Measurements from ENCODE around the gene ZNF12. TPM values are rescaled to one million over a fixed set of nuclear protein-coding genes. Genes with fewer than 3 reads are reported as not detected.

The ZNF12 gene
- total RNA-seq, 1 experiment from 2014 or later = 22.4 TPM

DNA sequence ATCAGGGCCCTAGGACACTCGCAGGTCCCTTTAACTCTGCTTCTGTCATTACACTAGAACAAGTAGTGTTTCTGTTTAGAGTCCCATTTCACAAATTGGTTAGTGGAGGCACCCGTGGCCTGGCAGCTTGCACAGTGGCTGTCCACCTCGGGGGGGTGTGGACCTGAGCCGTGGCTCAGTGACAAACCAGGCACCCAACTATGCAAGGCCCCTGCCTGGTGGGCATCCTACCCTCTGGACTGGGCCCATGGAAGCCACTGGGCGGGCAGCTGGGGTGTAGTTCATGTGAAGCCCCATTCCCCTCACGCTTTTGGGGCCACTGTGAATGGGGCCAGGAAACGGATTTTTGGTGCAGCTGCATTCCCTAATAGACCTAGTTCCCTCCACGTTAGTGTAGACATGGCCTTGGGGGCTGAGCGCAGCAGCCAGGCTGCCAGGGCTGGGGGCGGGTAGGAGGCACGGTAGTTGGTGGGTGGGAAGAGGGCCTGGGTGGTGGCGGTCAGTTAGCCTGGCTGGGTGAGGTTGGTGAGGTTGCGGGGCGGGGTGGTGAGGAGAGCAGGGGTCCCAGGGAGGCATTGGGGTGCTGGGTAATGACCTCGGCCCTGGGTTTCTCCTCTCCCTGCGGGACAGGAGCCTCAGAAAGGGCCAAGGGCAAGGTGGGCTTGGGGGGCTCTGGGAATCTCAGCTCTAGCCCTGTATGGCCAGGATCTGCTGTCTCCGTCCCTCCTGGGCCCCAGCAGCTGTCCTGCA lies 50.9 kb downstream of the ZNF12 start:
- Mint-ChIP-seq H3K27me3 (ENCODE audit: insufficient read depth, unreplicated experiment) (no peaks in the 10 kb centered on the region), H3K4me3 (ENCODE audit: unreplicated experiment) (no peak overlapping the region), H3K4me1 (ENCODE audit: insufficient read depth, unreplicated experiment) (no peaks in the 10 kb centered on the region), H3K36me3 (ENCODE audit: insufficient read depth, unreplicated experiment) (peaks cover 46% of the 10 kb centered on the region), H3K9me3 (ENCODE audit: unreplicated experiment) (no peaks in the 10 kb centered on the region), H3K27ac (ENCODE audit: low read depth, unreplicated experiment) (no peak overlapping the region)
- CTCF ChIA-PET = interaction anchor here (0.6 kb wide), 1 partner anchor 20 kb away, joined by 3 read pairs; no protein-coding TSS in a partner anchor
- TF ChIP-seq, protein P1, sequence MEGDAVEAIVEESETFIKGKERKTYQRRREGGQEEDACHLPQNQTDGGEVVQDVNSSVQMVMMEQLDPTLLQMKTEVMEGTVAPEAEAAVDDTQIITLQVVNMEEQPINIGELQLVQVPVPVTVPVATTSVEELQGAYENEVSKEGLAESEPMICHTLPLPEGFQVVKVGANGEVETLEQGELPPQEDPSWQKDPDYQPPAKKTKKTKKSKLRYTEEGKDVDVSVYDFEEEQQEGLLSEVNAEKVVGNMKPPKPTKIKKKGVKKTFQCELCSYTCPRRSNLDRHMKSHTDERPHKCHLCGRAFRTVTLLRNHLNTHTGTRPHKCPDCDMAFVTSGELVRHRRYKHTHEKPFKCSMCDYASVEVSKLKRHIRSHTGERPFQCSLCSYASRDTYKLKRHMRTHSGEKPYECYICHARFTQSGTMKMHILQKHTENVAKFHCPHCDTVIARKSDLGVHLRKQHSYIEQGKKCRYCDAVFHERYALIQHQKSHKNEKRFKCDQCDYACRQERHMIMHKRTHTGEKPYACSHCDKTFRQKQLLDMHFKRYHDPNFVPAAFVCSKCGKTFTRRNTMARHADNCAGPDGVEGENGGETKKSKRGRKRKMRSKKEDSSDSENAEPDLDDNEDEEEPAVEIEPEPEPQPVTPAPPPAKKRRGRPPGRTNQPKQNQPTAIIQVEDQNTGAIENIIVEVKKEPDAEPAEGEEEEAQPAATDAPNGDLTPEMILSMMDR (IDR thresholded peaks at IDR 0.05; ENCODE audit: unreplicated experiment) = no peak
- BruUV-seq (replicated peaks) = no TSS peak
- DNase-seq (ENCODE audit: unreplicated experiment) = no peak
- POLR2A ChIA-PET = no interaction called here
- intact Hi-C loops (cut with micrococcal nuclease) = no loop called here

GRCh38 chr7:6654842-6655610 lies 51.7 kb downstream of the ZNF12 start:
- H3K27ac Mint-ChIP-seq (ENCODE audit: low read depth, unreplicated experiment) = no peak overlapping the region
- H3K9me3 Mint-ChIP-seq (ENCODE audit: unreplicated experiment) = no peaks in the 10 kb centered on the region
- intact Hi-C loops (cut with micrococcal nuclease) = no loop called here

GRCh38 chr7:6654113-6654841 lies 52.5 kb downstream of the ZNF12 start:
- H3K27me3 Mint-ChIP-seq (ENCODE audit: insufficient read depth, unreplicated experiment) = no peaks in the 10 kb centered on the region
- no peak overlapping the region for H3K27ac Mint-ChIP-seq (ENCODE audit: low read depth, unreplicated experiment)
- no peak for DNase-seq (ENCODE audit: unreplicated experiment)
- no peaks in the 10 kb centered on the region for H3K4me1 Mint-ChIP-seq (ENCODE audit: insufficient read depth, unreplicated experiment)
- no TSS peak for BruUV-seq (replicated peaks)
- H3K9me3 Mint-ChIP-seq (ENCODE audit: unreplicated experiment) = no peaks in the 10 kb centered on the region
- ChIA-PET POLR2A (no interaction called here), CTCF (no interaction called here)
- intact Hi-C loops (cut with micrococcal nuclease) = no loop called here
- no peak overlapping the region for H3K4me3 Mint-ChIP-seq (ENCODE audit: unreplicated experiment)
- TF ChIP-seq, protein P1 (IDR thresholded peaks at IDR 0.05; ENCODE audit: unreplicated experiment) = no peak
- H3K36me3 Mint-ChIP-seq (ENCODE audit: insufficient read depth, unreplicated experiment) = peaks cover 50% of the 10 kb centered on the region

More at GRCh38 chr7:6654842-6655610, 51.7 kb downstream of the ZNF12 start:
- BruUV-seq (replicated peaks) = TSS peak; percentile 15
- POLR2A ChIA-PET = no interaction called here
- H3K27me3 Mint-ChIP-seq (ENCODE audit: insufficient read depth, unreplicated experiment) = no peaks in the 10 kb centered on the region
- TF ChIP-seq, protein P1 (IDR thresholded peaks at IDR 0.05; ENCODE audit: unreplicated experiment) = no peak
- peaks cover 50% of the 10 kb centered on the region for H3K36me3 Mint-ChIP-seq (ENCODE audit: insufficient read depth, unreplicated experiment)
- no peak for DNase-seq (ENCODE audit: unreplicated experiment)
- no peak overlapping the region for H3K4me3 Mint-ChIP-seq (ENCODE audit: unreplicated experiment)
- no peaks in the 10 kb centered on the region for H3K4me1 Mint-ChIP-seq (ENCODE audit: insufficient read depth, unreplicated experiment)
- CTCF ChIA-PET = interaction anchor here (0.6 kb wide), 1 partner anchor 19 kb away, joined by 3 read pairs; no protein-coding TSS in a partner anchor
